ENCODE measurements around the gene ETV5. TPM values are rescaled to one million over a fixed set of nuclear protein-coding genes. Genes with fewer than 3 reads are reported as not detected.
A peak's percentile ranks its signal among the peaks of the same experiment; 100 is the strongest.

Gene ETV5
- total RNA-seq, 1 donor from 2014 or later = 61.0 TPM

GRCh38 chr3:186121968-186122367 is 13.1 kb upstream of the ETV5 start:
- H3K27ac Mint-ChIP-seq (ENCODE audit: unreplicated experiment) = peak overlapping the region; percentile 0
- no peak for DNase-seq (ENCODE audit: low read depth, low spot score)
- peaks cover 6% of the 10 kb centered on the region for H3K27me3 Mint-ChIP-seq (ENCODE audit: low read depth)
- peaks cover 4% of the 10 kb centered on the region for H3K9me3 Mint-ChIP-seq
- H3K36me3 Mint-ChIP-seq (ENCODE audit: low read depth) = no peaks in the 10 kb centered on the region
- TF ChIP-seq CTCF (conservative IDR thresholded peaks at IDR 0.05) = no peak
- H3K4me3 Mint-ChIP-seq = no peak overlapping the region
- H3K4me1 Mint-ChIP-seq = peaks cover 24% of the 10 kb centered on the region

- H3K27ac Mint-ChIP-seq (ENCODE audit: unreplicated experiment) = no peak overlapping the region
- no peak for DNase-seq (ENCODE audit: low read depth, low spot score)
- peaks cover 4% of the 10 kb centered on the region for H3K9me3 Mint-ChIP-seq
- peaks cover 28% of the 10 kb centered on the region for H3K4me1 Mint-ChIP-seq
- H3K36me3 Mint-ChIP-seq (ENCODE audit: low read depth) = no peaks in the 10 kb centered on the region
- peaks cover 6% of the 10 kb centered on the region for H3K27me3 Mint-ChIP-seq (ENCODE audit: low read depth)
- TF ChIP-seq CTCF (conservative IDR thresholded peaks at IDR 0.05) = no peak
- no peak overlapping the region for H3K4me3 Mint-ChIP-seq
Measured at GRCh38 chr3:186121278-186121677, 12.4 kb upstream of the ETV5 start.

GRCh38 chr3:186119499-186119898 is 10.6 kb upstream of the ETV5 start:
- H3K9me3 Mint-ChIP-seq = no peaks in the 10 kb centered on the region
- DNase-seq (ENCODE audit: low read depth, low spot score) = no peak
- TF ChIP-seq CTCF (conservative IDR thresholded peaks at IDR 0.05) = no peak
- no peaks in the 10 kb centered on the region for H3K36me3 Mint-ChIP-seq (ENCODE audit: low read depth)
- peaks cover 8% of the 10 kb centered on the region for H3K27me3 Mint-ChIP-seq (ENCODE audit: low read depth)
- no peak overlapping the region for H3K27ac Mint-ChIP-seq (ENCODE audit: unreplicated experiment)
- no peak overlapping the region for H3K4me3 Mint-ChIP-seq
- H3K4me1 Mint-ChIP-seq = peaks cover 31% of the 10 kb centered on the region

- H3K9me3 Mint-ChIP-seq = no peaks in the 10 kb centered on the region
- peaks cover 26% of the 10 kb centered on the region for H3K4me1 Mint-ChIP-seq
- H3K4me3 Mint-ChIP-seq = no peak overlapping the region
- no peak for DNase-seq (ENCODE audit: low read depth, low spot score)
- no peak for TF ChIP-seq CTCF (conservative IDR thresholded peaks at IDR 0.05)
- H3K27ac Mint-ChIP-seq (ENCODE audit: unreplicated experiment) = no peak overlapping the region
- H3K27me3 Mint-ChIP-seq (ENCODE audit: low read depth) = peaks cover 8% of the 10 kb centered on the region
- H3K36me3 Mint-ChIP-seq (ENCODE audit: low read depth) = no peaks in the 10 kb centered on the region
Measured at GRCh38 chr3:186118692-186119091, 9.8 kb upstream of the ETV5 start.

GRCh38 chr3:186117521-186118134 is 8.7 kb upstream of the ETV5 start:
- no peak for TF ChIP-seq CTCF (conservative IDR thresholded peaks at IDR 0.05)
- no peaks in the 10 kb centered on the region for H3K36me3 Mint-ChIP-seq (ENCODE audit: low read depth)
- H3K27ac Mint-ChIP-seq (ENCODE audit: unreplicated experiment) = no peak overlapping the region
- no peaks in the 10 kb centered on the region for H3K9me3 Mint-ChIP-seq
- peaks cover 29% of the 10 kb centered on the region for H3K4me1 Mint-ChIP-seq
- H3K27me3 Mint-ChIP-seq (ENCODE audit: low read depth) = peaks cover 8% of the 10 kb centered on the region
- DNase-seq (ENCODE audit: low read depth, low spot score) = no peak
- no peak overlapping the region for H3K4me3 Mint-ChIP-seq
